ENCODE data around the gene TUBA4B.

GRCh38 chr2:219243291-219243761 is 9.7 kb upstream of the TUBA4B start:
- TF ChIP-seq CTCF (IDR thresholded peaks at IDR 0.05) = no peak
- no peak for TF ChIP-seq EP300 (IDR thresholded peaks at IDR 0.05)

Measured in upper lobe of left lung (tissue), 4 donors.